Right hindlimb (tissue), 1 donor: ENCODE measurements around the gene ZDHHC18.
"Not testable (repeated sequence)": the region's sequence is repeated elsewhere in the genome, so short reads cannot be mapped to it uniquely, and the experiment has no call there.

ENCODE experiments used
- DNase-seq: peaks from one replicate; pipeline ENCODE4 v3.0.0-alpha.2; 2018

Gene ZDHHC18

DNA sequence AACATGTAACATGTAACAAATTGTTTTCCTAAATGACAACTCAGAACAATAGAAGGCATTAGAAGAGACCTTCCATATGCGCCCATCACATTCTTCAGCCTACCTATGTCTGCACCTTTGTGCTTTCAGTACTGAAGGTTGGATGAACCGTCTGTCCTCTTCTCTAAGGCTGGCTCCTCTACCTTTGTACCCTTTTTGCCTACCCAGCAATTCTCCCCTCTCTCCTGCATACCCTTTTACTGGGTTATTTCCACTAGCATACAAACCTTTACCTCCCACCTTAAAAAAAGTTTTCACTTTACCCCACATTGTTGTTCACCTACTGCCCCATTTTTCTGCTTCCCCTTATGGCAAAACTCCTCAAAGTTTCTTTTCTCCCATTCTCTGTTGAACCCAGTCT, 33.6 kb upstream of the ZDHHC18 start:
- DNase-seq = no peak

DNA sequence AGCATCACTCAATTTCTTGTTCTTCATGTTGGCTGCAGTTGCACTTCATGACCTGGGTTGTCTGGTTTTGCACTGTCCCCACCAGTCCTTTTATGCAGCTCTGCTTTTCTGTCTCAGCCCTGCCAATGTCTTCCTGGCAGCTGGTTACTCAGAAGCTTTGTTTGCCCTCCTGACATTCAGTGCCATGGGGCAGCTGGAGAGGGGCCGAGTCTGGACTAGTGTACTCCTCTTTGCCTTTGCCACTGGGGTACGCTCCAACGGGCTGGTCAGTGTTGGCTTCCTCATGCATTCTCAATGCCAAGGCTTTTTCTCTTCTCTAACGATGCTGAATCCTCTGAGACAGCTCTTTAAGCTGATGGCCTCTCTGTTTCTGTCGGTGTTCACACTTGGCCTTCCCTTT, 32.1 kb upstream of the ZDHHC18 start:
- DNase-seq = no peak

DNA sequence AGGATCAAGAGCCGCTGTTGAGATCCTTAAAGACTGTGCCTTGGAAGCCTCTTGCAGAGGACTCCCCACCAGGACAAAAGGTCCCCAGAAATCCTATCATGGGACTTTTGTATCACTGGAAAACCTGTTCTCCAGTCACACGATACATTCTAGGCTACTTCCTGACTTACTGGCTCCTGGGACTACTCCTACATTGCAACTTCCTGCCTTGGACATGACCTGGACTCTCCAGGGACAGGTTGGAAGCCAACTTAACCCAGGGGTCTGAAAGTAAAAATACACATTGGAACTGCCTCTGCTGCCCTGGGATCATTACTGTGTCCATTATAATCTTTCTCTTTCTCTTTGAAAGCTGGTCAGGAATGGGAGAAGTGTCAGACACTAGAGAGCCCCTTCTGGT, 28.9 kb upstream of the ZDHHC18 start:
- DNase-seq = no peak

DNA sequence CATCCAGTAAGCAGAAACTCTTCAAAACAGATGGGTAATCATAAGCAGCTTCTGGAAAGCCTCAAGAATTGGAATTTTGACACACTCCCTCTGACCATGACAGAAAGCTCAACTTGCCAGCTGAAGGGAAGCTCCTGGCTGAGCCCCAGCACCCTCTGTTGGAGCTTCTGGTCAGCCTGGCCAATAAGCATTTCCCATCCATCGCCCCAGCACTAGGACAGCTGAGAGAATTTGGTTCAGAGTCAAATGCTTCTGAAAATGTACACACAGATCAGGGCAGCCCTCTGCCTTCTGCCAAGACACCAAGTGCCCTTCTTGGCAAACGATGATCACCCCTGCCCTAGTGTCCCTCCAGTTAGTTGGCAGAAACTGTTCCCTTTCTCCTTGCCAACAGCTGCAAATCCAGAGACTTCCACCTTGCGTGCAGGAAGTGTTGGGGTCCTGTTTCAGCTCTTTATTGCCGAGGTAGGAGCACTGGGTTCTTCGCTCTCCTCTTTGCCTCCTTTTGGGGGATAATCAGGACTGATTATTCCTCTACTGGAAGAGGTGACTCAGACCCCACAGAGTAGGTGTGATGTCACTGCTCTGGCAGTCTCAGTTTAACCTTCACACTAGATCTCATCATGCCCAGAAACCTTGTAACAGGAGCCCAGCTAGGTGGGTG, 26.9 kb upstream of the ZDHHC18 start:
- peak; percentile 85 for DNase-seq

DNA sequence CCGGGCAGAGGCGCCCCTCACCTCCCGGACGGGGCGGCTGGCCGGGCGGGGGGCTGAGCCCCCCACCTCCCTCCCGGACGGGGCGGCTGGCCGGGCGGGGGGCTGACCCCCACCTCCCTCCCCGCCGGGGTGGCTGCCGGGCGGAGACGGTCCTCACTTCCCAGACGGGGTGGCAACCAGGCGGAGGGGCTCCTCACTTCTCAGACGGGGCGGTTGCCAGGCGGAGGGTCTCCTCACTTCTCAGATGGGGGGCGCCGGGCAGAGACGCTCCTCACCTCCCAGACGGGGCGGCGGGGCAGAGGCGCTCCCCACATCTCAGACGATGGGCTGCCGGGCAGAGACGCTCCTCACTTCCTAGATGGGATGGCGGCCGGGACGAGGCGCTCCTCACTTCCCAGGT, 22.6 kb upstream of the ZDHHC18 start:
- DNase-seq = not testable (repeated sequence)

DNA sequence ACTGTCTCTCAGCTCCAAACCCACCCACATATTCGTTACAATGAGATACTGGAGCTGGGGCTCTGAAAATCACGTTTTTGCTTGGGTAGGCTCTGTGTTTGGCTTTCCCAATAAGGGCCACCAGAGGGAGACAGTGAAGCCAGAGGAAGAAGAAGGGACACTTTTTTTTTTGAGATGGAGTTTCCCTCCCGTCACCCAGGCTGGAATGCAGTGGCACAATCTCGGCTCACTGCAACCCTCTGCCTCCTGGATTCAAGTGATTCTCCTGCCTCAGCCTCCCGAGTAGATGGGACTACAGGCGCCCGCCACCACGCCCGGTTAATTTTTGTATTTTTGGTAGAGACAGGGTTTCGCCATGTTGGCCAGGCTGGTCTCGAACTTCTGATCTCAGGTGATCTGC, 16.4 kb upstream of the ZDHHC18 start:
- peak; percentile 59 for DNase-seq

DNA sequence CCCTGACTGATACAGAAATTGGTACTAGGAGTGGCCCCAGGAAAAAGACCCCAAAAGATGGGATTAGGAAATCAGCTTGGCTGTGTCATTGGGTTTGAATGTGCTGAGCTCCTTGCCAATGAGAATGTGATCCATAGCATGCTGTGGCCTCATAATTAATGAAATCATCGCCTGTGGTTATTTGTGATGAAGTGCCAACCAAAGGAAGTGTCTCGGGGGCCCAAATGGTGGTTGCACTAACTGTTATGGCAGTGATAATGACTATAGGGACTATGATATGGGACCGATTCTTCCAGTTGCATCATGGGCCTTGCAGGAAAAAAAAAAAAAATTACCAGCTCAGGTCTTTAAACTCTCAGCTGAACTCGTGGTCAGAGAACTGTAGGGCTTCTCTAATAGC, 15.4 kb upstream of the ZDHHC18 start:
- DNase-seq = no peak

DNA sequence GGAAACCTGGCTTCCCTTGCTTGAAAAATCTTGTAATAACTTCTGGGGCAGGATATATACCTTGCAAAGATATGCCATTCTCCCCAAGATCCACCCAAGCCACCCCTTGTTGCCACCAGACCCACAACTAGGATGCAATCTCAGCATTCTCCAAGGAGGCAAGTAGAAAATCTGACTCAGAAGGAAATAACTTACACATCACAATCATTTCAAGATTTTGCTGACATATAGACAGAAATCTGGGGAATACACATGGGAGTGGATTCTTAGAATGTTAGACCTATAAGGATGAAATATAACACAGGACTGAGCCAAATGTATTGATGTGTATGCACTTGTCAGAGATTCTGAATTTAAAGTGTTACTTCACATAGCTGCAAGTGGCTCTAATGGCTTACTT, 14.8 kb upstream of the ZDHHC18 start:
- DNase-seq = no peak

DNA sequence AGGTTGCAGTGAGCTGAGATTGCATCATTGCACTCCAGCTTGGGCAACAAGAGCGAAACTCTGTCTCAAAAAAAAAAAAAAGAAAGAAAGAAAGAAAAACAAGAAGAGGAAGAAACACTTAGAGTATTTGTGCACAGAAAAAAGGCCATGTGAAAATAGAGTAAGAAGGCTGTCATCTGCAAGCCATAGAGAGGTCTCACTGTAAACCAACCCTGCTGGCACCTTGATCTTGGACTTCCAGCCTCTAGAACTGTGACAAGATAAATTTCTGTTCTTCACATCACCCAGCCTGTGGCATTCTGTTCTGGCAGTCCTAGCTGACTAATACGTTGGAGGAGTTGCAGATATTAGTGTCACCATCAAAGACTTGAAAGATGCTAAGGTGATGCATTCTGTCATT, 12.1 kb upstream of the ZDHHC18 start:
- no peak for DNase-seq

DNA sequence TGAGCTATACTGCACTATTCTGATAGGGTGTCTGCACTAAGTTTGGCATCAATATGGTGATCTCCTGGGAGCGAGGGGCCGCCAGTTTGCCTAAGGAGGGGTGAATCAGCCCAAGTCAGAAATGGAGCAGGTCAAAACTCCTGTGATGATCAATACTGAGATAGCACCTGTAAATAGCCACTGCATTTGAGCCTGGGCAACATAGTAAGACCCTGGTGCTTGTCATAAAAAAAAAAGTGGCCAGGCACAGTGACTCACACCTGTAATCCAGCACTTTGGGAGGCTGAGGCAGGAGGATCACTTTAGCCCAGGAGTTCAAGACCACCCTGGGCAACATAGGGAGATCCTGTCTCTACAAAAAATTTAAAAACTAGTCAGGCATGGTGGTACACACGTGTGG, 11.6 kb upstream of the ZDHHC18 start:
- DNase-seq = no peak

DNA sequence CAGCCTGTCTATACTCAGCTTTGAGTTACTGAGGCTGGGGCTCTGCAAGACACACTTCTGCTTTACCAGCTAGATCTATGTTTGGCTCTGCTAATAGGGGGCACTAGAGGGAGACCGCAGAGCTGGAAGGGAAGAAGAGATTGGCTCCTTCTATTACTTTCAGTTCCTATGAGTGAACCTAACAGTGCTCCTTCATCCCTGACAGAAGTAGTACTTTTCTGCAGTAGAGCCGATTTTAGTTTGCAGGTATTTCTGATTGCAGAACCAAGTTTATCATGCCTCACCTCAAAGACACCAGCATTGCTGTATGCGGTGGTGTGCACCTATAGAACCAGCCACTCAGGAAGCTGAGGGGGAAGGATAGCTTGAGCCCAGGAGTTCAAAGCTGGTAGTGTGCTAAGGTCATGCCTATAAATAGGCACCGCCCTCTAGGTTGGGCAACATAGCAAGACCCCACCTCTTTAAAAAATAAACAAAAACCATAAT, 5.7 kb upstream of the ZDHHC18 start:
- no peak for DNase-seq

DNA sequence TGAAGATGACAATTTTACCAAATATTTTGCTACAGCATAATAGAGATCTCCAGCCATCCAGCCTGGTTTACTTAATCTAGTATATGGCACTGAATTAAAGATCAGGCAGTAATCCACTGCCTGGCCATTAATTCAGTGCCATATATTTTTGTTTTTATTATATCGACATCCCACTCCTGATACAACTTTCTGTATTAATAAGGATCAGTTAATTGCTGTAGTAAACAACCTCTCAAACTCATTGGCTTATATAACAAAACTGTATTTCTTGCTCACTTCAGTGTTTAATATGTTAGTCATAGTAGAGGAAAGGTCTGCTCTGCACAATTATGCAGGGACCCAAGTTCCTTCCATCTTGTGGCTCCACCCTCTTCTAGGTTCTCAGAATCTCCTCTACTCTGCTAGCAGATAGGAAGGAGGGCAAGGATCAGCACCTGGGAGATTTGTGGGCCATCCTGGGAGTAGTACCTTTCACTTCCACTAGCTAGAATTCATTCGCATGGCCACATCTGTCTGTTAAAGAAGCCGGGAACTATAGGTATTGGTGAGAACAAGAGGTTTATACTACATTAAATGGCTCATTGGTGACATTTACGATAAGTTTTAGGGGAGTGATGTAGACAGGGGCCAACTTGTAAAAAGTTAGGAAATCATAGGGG, 3.6 kb upstream of the ZDHHC18 start:
- no peak for DNase-seq

DNA sequence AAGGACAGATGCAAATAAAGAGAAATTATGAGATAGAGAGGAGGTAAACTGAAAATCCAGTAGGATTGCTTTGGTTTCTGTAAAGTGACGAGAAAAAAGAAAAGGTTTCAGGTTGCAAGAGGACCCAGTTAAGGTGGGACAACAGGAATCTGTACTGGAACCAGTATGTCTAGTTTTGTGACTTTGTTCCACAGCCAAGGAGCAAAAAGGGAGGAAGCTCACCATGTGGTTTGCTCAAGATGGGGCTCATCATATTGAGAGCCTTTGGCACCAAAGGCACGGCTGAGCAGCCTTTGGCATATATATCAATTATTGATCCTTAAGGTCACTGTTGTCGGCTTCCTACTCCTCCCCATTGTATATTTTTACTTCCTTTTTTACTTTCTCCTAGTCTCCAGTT, 1.8 kb upstream of the ZDHHC18 start:
- DNase-seq = no peak

DNA sequence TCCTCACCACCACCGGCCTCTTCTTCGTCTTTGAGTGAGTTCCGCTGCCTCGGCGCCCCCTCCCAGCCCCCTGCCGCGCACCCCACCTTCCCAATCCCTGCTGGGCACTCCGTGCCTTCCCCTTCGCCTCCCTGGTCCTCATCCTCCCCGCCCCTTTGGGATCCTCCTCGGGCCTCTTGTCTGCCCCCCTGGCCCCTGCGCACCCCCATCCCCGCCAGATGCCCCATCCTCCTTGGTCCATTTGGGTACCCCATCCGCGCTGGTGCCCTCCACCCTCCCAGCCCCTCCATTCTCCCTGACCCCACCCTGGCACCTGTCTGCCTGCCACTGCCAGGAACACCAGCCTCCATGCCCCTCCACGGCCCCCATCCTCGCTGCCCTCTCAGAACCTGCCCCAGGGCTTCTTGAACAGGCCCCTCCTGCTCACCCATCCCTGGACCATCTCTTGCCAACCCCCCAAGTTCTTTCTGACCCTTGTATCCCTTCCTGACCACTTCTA, 667 bp downstream of the ZDHHC18 start:
- DNase-seq = no peak

DNA sequence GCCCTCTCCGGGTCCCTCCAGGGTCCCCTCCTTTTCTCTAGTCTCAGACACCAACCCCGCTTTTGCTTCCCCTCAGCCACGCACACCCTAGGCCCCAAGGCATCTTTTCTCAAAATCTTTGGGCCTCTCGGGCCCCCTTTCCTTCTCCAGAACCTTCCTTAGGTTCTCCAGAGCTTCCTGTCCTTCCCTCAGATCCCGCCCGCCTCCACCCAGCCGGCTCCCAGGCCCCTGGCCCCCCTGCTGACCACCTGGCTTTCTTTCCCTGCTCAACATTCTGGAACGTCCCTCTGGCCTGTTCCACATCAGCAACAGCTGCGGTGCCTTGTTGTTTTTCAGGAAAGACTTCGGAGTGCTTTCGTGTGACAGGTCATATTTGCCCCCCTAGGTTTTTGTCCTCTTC, 1.2 kb downstream of the ZDHHC18 start:
- peak; percentile 60 for DNase-seq

DNA sequence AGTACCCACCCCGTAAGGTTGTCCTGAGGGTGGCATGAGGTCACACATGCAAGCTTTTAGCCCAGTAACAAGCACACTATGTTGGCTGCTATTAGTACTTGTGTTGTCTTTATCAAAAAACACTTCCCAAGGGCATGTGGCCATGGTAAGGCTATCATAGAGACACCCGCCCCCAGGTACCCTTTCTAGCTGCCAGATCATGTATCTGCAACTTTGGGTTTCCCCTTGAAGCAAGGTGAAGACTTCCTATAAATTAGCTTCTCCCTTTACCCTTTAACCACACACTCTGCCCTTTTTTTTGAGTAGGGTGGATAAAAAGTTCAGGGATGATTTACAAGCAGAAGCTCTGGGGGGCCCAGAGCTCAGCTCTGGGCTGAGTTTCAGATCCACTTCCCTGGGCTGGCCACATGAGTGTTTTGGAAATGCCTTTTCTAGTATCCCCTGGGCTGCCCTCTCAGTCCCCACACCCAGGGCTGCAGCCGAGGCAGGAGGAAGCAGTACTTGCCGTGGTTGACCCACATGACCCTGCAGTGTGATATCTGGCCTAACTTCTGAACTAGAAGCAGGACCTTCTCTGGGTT, 2.0 kb downstream of the ZDHHC18 start:
- DNase-seq = no peak

DNA sequence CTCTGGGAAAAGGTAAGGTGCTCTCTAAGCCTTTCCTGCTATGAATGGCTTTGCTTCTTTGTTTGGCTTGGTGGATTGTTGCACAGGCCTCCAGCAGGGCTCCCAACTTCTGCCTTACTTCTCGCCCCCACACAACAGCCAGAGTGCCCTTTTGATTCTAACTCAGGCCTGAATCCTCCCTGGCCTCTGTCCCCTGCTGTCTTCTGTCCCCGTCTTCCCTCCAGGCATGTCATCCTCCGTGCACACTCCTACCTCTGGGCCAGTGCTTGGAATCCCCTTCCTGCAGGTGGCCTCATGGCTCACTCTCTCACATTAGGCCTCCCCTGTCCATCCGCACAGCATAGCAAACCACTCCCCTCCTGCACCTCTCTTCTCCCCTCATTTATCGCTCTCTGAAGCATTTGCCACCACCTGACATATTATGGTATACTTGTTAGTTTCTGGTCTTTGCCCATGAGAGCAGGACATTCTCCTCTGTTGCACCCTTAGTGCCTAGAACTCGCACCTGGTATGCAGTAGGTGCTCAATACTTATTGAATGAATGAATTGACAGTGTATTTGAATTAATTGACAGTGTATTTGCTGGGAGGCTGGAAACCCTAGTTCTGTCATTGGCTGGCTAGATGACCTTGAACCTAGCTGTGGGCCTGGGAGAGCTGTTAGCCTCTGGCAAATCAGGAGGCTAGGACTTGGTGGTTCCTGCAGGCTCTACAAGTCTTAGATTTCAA, 2.9 kb downstream of the ZDHHC18 start:
- DNase-seq = no peak

DNA sequence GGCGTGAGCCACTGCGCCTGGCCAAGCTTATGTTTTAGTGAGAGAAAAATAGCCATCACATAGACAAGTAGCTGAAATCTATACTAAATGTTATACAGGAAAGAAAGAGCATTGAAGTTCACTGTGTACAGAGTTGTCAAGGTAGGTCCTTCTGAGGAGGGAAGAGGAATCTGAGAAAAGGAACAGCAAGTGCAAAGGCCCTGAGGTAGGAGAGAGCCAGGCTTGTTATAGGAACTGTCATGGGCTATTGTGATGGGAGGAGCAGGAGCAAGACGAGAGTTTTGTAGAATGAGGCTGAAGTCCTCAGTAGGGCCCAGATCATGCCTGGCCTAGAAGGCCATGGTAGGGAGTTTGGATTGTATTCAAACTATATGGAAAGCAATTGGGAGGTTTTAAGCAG, 4.6 kb downstream of the ZDHHC18 start:
- DNase-seq = no peak

DNA sequence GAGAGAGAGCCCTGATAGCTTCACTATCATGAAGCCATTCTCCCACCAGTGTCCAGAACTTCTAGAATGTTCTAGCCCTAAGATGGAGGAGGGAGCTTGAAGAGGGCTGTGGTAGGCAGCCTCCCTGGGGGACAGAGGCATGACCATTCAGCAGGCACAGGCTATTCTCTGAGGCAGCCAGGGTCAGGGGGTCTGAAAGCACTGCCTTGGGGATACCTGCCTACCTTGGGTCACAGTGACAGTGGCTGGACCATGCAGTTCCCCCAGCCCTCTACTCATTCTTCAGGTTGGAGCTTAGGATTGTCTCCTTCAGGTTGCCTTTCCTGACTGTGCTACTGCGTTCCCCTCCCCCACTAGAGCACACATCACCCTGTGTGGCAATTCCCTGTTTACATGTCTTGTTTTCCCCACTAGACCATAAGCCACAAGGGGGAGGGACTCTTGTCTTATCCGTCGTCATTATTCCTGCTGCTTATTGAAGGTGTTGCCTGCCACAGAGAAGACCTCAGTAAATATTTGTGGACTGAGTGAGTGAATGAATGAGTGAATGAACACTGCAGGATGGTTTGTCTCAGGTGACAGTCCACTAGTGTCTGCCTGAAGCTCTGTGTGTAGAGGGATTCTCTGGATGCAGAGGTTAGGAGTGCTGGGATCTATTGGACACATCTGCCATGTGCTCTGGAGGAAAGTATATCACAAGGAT, 5.2 kb downstream of the ZDHHC18 start:
- DNase-seq = no peak

DNA sequence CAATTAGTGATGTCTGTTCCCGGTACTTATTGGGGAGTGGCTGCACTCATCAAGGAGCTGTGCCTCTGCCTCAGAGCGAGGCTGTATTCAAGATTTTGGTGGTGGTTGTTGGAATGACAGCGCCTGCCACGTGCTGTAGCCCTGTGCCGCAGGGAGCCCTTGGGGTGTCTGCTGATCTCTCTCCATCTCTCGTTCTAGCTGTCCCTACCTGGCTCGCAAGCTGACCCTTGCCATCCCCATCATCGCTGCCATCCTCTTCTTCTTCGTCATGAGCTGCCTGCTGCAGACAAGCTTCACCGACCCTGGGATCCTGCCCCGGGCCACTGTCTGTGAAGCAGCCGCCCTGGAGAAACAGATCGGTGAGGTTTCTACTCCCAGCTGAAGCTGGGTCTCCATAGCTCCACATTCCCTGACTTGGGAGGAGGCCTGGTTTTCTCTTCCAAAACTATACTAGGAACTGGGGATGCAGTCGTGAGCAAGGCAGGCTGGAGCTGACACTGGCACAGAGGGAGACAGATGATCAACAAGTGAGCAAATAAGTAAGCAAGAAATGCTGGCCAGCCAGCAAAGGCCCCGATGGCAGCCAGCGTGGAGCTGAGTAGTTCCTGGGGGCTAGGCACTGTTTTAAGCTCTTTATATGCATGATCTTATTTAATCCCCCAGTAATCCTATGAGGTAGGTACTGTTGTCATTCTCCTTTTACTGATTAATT, 5.9 kb downstream of the ZDHHC18 start:
- no peak for DNase-seq

DNA sequence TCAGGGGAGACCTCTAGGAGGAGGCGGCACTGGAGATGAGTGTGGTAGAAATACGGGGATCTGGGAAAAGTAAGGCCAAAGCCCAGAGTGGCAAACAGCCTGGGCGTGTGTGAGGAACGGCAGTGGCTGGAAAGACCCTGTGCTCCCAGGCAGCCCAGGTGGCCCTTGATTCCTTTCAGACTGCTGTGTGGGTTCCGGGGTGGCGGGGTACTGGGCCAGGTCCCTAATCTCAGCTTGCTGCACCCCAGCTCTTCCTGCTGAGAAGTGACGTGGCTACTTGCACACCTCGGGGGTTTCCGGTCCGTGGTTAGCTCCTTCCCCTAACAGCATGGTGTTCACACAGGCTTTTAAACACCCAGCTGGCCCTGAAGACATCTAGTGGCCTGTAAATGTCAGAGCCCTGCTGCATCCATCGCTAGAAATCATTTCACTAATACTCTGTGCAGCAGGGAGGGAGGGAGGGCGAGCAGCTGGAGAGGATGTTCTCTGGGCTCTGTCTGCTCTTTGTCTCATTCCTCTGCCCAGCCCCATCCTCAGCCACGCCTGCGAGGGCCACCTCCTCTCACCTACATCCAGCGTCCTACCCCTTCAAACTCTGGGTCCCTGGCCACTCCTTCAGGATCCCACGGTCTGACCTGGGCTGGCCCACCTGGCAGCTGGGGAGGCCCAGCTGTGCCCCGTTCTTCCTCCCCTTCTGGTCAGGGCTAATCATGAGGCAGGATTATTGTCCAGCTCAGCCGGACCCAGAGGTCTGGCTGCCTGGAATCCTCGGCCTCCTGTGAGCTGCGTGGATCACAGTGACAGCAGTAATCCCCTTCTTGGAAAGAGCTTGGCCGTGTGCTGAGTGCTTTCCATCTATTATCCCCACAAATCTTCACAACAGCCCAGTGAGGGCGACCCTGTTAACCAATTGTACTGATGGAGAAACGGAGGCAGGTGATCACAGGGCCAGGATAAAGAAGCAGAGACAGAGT, 7.2 kb downstream of the ZDHHC18 start:
- no peak for DNase-seq
